HG03520 (cell line): ENCODE data around the gene CFAP45.
"Not testable (repeated sequence)": the region's sequence is repeated elsewhere in the genome, so short reads cannot be mapped to it uniquely, and the experiment has no call there.

Experiments used
- ATAC-seq: cut with Tn5 transposase; IDR thresholded peaks from one replicate; pipeline ENCODE4 v1.9.1; 2021; ENCODE audit warnings: mild to moderate bottlenecking, moderate library complexity; ENCODE audit not compliant: unreplicated experiment

CFAP45 gene

DNA sequence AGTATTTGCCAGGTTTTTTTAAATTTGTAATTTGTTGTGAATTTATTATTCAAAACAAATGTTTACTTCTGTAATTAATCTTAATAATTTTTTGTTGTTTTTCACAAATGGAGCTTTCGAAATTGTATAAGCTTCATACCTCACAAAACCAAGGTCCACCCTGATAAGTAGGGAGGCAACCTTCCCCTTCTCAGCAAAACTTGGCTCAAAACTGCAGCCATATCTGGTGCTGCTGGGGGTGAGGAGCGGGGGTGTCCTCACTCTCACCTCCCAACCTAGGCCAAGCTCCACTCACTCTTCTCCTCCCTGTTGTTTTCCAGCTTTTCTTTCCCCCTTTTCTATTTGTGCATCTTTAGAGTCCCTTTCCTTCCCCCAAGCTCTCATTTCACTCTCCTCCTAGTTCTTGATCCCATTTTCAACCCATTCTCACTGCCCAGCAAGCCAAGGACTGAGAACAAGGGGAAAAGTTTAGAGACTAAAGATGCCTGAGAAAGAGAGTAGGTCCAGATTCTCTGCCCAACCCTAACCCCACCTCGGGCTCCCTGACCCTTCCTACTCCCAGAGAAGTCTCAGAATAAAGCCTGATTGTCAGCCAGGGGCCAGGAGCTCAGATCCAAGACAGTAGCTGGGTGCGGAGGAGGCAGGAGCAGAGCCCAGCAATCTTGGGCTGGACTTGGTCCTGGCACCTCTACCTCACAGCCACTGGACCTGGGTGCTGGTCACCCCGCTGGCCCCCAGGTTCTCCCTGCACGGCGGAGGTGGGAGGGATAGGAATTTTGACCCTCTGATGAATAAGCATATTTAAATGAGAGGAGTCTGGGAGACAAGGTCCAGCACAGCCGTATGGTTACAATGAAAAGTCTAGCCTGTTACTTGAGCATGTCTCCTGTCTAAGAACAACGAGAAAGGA lies 8.3 kb upstream of the CFAP45 start:
- no peak for ATAC-seq

DNA sequence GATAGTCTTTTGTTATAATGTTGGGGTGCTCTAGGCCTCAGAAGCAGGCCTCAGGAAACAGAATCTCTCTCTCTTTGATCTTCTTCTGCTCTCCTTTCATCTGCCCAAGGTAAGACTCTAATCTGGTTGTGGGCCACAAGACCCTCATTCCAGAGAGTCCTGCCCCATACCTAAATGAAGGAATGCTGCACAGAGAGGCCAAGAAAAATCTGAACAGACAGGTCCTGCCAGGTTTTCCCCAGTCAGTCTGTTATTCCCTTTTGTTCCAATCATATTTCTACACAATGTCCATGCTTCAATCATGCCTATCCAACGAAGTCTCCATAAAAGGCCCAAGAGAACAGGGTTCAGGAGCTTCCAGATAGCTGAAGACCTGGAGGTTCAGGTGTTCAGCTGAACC lies 7.0 kb upstream of the CFAP45 start:
- no peak for ATAC-seq

DNA sequence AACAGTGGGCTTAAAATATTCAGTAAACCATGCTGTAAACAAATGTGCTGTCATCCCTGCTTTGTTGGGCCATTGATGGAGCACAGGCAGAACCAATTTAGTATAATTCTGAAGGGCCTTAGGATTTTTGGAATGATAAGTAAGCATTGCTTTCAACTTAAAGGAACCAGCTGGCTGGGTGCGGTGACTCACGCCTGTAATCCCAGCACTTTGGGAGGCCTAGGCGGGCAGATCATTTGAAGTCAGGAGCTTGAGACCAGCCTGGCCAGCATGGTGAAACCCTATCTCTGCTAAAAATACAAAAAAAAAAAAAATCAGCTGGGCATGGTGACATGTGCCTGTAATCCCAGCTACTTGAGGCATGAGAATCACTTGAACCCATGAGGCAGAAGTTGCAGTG lies 4.1 kb upstream of the CFAP45 start:
- not testable (repeated sequence) for ATAC-seq

DNA sequence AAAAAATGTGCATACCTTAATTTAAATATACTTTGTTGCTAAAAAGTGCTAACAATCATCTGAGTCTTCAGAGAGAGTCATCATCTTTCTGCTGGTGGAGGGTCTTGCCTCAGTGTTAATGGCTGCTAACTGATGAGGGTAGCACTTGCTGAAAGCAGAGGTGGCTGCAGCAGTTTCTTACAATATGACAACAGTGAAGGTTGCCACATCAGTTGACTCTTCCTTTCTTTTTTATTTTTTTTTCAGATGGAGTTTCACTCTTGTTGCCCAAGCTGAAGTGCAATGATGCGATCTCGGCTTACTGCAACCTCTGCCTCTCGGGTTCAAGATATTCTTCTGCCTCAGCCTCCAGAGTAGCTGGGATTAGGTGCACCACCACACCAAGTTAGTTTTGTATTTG lies 2.6 kb upstream of the CFAP45 start:
- ATAC-seq = no peak

DNA sequence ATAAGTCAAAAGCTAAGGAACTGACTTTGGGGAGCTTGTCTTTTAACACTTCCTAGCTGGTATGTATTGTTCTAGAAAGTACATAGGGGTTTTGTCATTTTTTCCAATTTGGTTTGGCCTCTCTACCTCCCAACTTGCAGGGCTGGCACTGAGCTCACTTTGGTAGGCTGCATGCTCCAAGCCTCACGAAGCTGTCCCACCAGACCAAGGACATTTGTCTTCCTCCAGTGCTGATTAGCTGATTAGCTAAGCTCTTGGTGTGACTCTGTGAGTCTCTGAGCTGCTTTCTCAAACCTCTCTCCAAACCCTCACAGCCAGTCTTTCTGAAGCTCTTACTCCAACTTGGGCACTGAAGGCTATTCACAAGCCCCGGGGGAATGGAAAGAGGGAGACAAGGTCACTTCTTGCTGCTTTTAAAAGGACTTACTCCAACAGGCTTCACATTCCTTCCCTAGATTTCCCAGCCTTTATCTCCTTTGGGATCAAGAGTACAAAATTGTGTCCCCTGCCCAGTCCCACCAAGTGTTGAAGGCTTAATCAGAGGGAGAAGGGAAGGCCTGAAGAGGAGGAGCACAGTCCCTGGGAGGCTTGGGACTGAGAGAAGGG lies 893 bp upstream of the CFAP45 start:
- no peak for ATAC-seq

DNA sequence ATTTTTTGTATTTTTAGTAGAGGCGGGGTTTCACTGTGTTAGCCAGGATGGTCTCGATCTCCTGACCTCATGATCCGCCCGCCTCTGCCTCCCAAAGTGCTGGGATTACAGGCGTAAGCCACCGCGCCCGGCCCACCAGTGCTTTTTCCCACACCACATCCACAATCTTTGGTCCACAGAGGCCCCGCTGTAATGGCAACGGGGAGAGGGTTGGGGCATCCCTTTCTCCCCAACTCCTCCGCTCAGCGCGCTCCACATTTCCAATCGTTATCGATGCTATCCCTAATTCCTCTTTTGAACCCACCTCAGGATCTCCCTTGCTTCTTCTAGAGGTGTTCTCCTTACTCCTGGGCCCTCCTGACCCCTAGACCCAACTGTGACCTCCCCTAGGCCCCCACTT lies 331 bp downstream of the CFAP45 start:
- ATAC-seq = not testable (repeated sequence)

DNA sequence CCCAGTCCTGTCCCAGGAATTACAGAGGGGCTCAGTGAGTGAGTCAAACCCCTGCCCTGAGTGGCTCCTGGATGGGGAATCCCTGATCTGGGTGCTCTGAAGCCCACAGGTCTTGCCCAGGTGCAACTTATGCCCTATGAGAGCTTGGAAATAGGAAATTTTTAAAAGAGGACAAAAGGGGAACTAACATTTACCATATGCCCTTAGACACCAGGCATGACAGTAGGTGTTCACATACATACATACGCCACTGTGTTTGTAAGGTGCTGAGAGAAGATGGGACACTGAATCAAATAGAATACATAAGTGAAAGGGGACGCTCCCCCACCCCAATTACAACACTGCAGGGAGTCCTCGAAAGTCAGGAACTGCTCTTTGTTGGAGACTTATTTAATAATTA lies 1.4 kb downstream of the CFAP45 start:
- ATAC-seq = no peak

DNA sequence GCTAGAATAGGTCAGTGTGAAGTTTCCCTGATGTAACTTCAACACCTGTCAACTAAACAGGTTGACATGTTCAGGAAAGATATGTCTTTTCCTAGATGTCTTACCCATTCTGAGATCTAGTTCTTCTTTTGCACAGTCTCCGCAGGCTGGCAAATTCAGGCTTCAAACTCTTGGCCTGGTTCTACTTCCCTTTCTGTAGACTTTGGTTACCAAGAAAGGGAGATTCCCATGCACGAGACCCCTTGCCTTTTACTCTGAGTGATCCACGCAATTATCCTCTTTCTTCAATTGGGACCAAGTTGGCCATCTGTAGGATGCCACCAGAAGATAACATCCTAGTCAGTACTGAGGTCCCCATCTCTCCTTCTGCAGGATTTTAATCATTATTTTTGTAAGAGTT lies 2.0 kb downstream of the CFAP45 start:
- ATAC-seq = no peak

DNA sequence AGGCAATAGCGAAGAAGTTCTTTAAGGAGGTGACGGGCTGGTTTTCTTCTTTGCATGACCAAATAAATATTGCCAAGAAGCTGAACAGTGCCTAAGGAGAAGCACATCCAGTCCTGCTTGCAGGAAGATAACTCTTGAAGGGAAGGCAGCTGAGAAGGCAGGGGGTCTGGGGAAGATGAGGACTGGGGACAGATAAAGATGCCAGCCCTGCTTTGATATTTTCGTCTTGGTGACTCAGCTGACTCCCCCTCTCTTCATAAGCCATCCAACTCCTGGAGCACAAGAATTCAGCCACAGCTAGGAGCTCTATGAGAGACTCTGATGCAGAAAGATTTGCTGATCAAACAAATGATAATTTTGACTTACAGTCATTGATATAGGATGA lies 3.4 kb downstream of the CFAP45 start:
- ATAC-seq = no peak

DNA sequence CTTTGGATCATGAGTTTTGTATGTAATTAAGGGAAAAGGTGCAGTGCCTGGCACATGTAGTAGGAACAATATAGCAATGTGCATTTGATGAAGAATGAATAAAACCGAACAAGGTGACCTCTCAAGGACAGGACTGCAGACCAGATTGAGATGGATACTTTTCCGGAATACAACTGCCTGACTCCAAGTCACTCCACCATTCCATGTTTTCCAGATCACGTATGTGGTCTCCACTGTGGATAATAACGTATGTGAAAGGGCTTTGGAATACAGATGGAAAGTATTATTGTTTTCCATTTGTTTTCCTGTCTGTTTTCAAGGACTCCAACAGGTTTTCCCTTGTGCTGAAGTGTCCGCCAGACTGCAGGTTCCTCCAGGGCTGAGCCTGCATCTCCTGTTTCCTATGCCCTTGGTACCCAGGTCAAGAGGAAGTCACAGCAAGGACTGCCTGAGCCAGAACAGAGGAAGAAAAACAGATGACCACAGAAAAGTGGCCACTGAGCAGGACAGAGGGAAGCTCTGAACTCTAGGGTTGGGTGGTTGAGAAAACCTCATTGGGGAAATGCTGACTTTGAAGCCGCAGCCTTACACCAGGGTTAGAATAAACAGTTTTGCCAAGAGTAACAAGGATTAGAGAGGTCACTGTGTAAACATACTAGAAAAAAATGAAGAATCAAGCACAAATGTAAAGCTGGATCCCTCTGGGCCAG lies 4.0 kb downstream of the CFAP45 start:
- no peak for ATAC-seq

DNA sequence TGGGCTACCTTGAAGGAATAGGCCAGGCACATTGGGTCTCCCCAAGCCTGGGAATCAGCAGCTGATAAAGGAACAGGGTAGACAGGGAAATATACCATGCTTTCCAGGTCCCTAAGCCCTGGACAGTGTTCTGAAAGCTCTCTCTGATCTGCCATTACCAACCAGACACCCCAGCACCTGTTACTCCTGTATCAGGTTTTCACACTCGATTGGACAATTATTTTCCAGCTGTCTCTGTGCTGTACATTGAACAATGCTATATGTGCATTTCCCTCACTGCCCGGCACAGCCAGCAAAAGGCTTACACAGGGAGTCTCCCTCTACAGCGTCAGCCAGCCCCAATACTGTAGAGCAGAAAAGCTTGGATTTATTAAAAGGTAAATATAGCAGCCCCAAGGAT lies 4.7 kb downstream of the CFAP45 start:
- no peak for ATAC-seq

DNA sequence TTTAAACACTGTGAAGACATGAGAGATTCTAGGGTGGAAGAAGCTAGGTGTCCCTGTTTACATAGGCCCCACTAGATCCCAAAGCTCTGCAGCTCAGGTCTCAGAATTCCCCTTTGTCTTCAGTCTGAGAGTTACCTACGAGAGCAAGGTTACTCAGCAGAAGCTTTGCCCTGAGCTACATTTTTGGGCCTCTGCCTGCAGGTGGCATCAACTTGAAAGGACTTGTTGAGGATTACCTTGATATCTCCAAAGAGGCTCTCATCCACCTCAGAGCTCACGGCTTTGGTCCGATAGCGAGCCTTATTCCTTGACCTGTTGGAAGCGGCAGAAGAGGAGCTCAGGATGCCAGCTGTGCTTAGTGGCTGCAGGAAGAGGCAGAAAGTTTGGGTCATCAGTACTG lies 7.0 kb downstream of the CFAP45 start:
- ATAC-seq = no peak

DNA sequence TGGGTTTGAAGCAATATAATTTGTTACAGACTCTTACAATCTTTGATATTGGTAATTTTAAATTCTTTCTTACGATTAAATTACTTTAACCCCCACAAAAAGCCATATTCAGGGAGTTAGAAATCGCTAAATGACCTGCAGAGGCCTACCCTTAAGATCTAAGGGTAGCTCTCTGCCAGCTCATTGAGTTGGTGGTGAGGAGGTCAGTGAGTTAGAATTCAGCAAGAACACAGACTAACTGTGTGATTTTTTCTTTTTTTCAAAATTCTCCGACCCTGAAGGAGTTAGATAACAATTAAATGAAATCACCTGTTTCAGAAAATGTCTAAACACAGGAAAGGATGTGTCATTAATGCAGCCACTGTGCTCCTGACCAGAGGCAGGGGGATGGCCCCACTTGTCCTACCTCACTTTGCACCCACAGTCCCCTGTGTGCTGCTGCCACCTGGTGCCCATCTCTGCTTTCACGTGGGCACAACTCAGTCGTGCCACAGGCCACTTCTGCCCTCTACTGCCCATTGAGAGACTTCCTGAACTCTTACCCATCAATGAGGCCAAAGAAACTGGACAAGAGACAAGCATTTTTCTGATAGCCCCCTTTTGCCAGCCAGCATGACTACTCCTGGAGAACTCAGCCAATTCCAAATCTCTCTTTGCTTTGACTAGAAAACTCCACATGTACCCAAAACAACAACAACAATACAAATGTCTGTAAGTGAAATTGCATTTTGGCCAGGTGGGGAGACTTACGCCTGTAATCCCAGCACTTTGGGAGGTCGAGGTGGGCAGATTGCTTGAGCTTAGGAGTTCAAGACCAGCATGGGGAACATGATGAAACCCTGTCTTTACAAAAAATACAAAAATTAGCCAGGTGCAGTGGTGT lies 8.4 kb downstream of the CFAP45 start:
- no peak for ATAC-seq

DNA sequence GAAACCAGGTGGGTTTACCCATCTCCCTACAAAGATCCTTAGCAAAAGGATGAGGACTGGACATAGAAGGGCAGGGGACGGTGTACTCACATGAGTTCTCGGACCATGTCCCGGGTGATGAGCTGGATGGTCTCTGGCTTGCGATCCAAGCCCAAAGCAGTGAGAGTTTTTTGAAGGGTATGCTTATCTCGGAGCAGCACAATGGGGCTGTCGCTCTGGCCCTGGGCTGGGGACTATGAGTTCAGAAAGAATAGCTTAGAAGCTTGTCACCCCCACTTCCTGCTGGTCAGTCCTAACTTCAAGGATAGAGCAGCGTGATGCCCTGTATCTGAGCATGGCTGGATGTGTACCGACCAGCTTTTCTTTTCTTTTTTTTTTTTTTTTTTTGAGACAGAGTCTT lies 9.6 kb downstream of the CFAP45 start:
- no peak for ATAC-seq

DNA sequence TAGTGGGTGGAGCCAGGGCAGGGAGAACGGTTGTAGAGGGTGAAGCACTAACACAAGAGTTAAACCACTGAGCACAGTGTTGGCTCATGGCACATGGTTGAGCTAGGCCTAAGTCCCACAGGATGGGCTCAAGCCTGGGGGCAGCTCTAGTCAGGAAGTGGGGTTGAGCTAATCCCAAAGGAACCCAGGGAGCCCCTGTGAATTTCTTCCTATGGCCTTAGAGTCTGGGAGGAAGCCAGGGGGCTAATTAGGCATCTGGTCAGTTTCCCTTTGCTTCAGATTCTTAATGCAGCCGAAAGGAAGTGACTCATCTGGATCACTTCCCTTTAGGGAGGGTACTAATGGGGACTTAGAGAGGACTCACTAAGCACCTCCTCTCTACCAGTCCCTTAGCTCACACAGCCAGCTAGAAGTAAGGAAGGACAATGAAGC lies 10.1 kb downstream of the CFAP45 start:
- ATAC-seq = peak; percentile 88

DNA sequence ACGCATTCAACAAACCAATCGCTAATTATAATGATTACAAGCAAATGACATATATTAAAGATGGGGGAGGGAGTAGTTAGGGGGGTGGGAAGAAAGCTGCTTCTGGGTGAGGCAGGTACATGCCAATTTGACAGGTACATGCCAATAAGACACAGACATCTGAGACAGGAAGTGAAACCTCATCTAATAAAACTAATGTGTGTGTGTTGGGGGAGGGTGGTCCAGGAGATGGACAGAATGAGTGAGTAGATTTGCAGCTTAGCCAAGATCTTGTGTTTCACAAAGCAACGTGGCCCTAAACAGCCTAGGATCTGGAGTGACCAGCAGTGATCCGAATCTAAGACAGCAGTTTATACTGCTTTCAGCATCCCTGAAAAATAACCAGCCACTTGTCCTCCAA lies 10.8 kb downstream of the CFAP45 start:
- no peak for ATAC-seq

DNA sequence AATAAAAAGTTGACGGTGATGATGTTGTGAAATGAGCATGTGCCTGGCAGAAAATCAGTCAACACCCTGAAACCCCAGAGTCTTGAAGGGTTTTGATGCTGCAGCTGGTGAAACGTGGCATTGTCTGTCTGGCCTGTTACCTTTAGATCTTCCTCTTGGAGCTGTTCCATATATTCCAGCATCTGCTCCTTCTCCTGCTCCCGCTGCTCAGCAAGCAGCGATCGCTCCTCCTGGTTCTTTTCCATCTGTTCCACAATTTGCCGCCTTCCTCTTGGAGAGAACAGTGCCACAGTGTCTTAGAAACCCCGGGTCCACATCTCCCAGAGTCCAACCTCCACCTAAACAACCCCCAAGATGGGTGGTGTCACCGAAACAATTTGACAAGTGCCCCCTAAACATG lies 15.7 kb downstream of the CFAP45 start:
- ATAC-seq = no peak

DNA sequence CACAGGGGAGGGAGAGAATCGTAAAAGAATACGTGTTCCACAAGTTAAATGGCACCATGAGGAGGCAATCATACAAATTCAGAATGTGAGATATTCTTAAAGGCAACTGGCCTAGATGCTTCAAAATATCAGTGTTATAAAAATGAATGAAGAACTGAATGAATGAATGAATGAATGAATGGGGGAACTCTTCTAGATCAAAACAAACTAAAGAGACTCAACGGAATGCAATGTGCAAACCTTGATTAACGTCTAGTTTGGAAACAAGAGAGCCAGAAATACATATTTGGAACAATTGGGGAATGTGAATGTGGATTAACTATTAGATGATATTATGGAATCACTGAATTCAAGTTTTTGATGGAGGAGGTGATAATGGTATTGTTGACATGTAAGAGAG lies 16.8 kb downstream of the CFAP45 start:
- ATAC-seq = no peak

DNA sequence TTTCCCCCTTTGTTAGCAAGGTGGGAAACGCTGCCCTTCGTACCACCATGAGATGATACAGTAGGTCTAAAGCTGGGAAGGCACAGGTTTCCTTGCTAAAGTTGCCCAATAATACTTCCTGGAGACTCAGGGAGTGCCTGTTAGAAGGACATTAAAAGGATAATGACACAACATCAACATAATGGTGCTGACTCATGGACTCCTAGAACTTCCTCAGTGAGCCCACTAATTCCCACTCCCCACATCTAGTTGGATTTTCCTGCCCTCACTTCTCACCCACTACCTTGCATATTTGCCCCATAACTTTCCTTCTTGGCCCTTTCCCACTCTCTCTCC lies 17.5 kb downstream of the CFAP45 start:
- ATAC-seq = no peak

DNA sequence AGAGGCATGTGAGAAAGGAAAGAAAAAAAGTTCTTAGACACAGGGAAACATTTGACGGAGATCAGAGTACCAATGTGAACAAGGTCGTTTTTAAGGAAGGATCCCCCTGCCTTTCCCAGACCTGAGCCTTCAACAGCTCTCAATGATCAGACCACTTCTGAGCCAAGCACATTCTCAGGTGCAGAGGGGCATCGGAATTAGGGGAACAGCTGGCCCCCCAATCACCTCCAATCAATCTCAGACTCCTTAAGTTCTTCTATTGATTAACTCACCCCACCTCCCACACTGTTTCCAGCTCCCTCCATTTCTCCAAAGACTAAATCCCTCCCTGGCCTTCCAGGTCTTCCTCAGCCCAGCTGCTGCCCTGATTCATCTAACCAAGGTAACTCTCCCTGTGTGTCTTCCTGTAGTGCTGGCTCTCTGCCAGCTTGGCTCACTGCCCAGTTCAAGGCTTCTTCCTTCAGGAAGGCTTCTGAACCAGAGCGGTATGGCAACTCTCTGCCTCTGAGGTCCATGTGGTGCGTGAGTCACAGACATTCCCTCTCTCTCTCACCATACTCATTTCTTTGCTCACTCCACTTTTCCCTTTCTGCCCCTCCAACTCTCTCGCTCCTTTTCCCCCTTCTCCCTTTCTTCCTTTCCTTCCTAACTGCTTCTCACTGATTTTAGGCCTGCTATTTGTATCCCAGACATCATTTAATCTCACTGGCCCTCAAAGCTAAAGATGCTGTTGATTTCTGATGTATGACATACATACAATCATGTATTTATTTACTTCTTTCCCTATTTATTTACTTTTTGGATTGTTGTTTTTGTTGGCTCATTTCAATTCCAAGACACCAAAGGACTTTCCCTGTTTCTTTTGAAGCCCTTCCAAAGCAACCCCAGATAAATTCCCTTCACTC lies 18.1 kb downstream of the CFAP45 start:
- ATAC-seq = no peak
